K562 (cell line): ENCODE results near the gene U2AF1L4. TPM values are rescaled to one million over a fixed set of nuclear protein-coding genes. Genes with fewer than 3 reads are reported as not detected.

Experiments
- ATAC-seq: fragments of 200-7000 bp; cut with Tn5 transposase; 3 replicates; pipeline ENCODE4 v1.9.1; 2020; ENCODE audit warnings: moderate library complexity
- BruUV-seq: library from RNA; stranded (reverse); fragments of 400-500 nt; replicated peaks from 2 replicates; lab custom pipeline; 2021; lab: Mats Ljungman, UMichigan
- CTCF ChIA-PET: fragments of 300-600 bp; formaldehyde crosslinking; extraction: SDS; loops from one replicate; lab custom pipeline; 2021; ENCODE audit warnings: low intra/inter-chr PET ratio; lab: Yijun Ruan, JAX
- POLR2A ChIA-PET: fragments of 300-600, 350-650 bp; sonication (Branson Sonifier 250); formaldehyde crosslinking; extraction: SDS; loops from one replicate; lab custom pipeline; 2021; ENCODE audit warnings: antibody characterized with exemption, inconsistent platforms; lab: Yijun Ruan, JAX
- DNase-seq, 4 experiments: peaks; one replicate each; pipeline versions ENCODE4 v3.0.0 to v3.0.0-alpha.2; 2011 to 2018; ENCODE audit warnings: low spot score in 3 of 4, mixed read lengths in 3 of 4; ENCODE audit errors: extremely low read depth in 1 of 4
- FAIRE-seq: peaks from 2 replicates; lab custom pipeline; 2011; peaks lifted over from hg19 to GRCh38; lab: Jason Lieb, UNC
- H2AFZ ChIP-seq: 2 replicates; pipeline ENCODE4 v1.6.0; 2011; ENCODE audit warnings: low read depth, low read length, control low read depth, inconsistent platforms
- H3K27ac ChIP-seq: fragments of 200-600 bp; 3 replicates; pipeline ENCODE4 v1.8.0; 2011; ENCODE audit warnings: low read depth, mild to moderate bottlenecking, control low read depth, inconsistent platforms, low read length, moderate library complexity, mixed read lengths; ENCODE audit errors: extremely low read depth
- H3K27me3 ChIP-seq, 2 experiments: fragments of 300-600 bp in 1 of 2; 2 replicates in 1 of 2; 3 replicates in 1 of 2; pipeline versions ENCODE4 v1.6.0 to v1.8.0; 2011; ENCODE audit warnings: inconsistent platforms in 2 of 2, low read length in 2 of 2, mild to moderate bottlenecking in 1 of 2, mixed read lengths in 1 of 2, moderate library complexity in 1 of 2; ENCODE audit not compliant: control insufficient read depth in 2 of 2, insufficient read depth in 2 of 2
- H3K36me3 ChIP-seq: fragments of 300-600 bp; 3 replicates; pipeline ENCODE4 v1.8.0; 2011; ENCODE audit warnings: mild to moderate bottlenecking, low read length, inconsistent platforms; ENCODE audit not compliant: control insufficient read depth, insufficient read depth
- H3K4me1 ChIP-seq, 2 experiments: fragments of 200-600 bp in 1 of 2; replicated peaks in 1 of 2; 2 replicates in 1 of 2; 3 replicates in 1 of 2; pipeline versions ENCODE4 v1.5.1 to v1.8.0; 2011; ENCODE audit warnings: inconsistent platforms in 2 of 2, low read length in 2 of 2, mild to moderate bottlenecking in 1 of 2, mixed read lengths in 1 of 2, moderate library complexity in 1 of 2; ENCODE audit not compliant: control insufficient read depth in 2 of 2, insufficient read depth in 2 of 2
- H3K4me2 ChIP-seq: 2 replicates; pipeline ENCODE4 v1.6.1; 2011; ENCODE audit warnings: low read length, control low read depth, inconsistent platforms, mixed read lengths; ENCODE audit not compliant: insufficient read depth
- H3K4me3 ChIP-seq: fragments of 200-600 bp; sonication (generic), shearing (Covaris generic); 2 replicates; pipeline ENCODE4 v1.5.1; 2016; ENCODE audit warnings: control low read depth, inconsistent platforms
- H3K79me2 ChIP-seq: fragments of 200-600 bp; 3 replicates; pipeline ENCODE4 v1.8.0; 2011; ENCODE audit warnings: low read length, inconsistent platforms; ENCODE audit not compliant: control insufficient read depth, insufficient read depth
- H3K9ac ChIP-seq, 2 experiments: 2 replicates each; pipeline versions ENCODE4 v1.6.0 to v1.6.1; 2011; ENCODE audit warnings: low read depth in 2 of 2, low read length in 2 of 2, control low read depth in 1 of 2, inconsistent platforms in 1 of 2, mild to moderate bottlenecking in 1 of 2, mixed read lengths in 1 of 2; ENCODE audit not compliant: insufficient read depth in 1 of 2
- H3K9me1 ChIP-seq: one replicate; pipeline ENCODE4 v1.6.0; 2011; ENCODE audit warnings: inconsistent platforms, mild to moderate bottlenecking, low read length, moderate library complexity; ENCODE audit not compliant: control insufficient read depth, insufficient read depth
- H3K9me3 ChIP-seq: replicated peaks from 2 replicates; pipeline ENCODE4 v1.5.1; 2011; ENCODE audit warnings: low read depth, low read length, inconsistent platforms; ENCODE audit not compliant: control insufficient read depth, insufficient read depth
- H4K20me1 ChIP-seq: replicated peaks from 2 replicates; pipeline ENCODE4 v1.6.1; 2011; ENCODE audit warnings: low read length, inconsistent platforms, mixed read lengths; ENCODE audit not compliant: control insufficient read depth, insufficient read depth
- ARHGAP35 ChIP-seq: fragments of 450-650 bp; IDR thresholded peaks from 2 replicates; pipeline ENCODE4 v1.6.1; 2018; ENCODE audit not compliant: partially characterized antibody
- WGBS: fragments of 100-300 bp; shearing (Covaris generic); methylation state at CpG from one replicate; pipeline ENCODE4 v1.1.6; 2016; ENCODE audit warnings: low coverage, mixed read lengths; ENCODE audit not compliant: insufficient coverage; ENCODE audit errors: missing lambda C conversion rate; 5-methylcytosine and 5-hydroxymethylcytosine counted together
- in situ Hi-C: fragments of 300-500 bp; cut with MboI; formaldehyde crosslinking; loops from 4 replicates; pipeline ENCODE4 v1.15.0; 2018; ENCODE audit warnings: inconsistent platforms, mixed read lengths
- intact Hi-C: fragments of 100-400 bp; cut with micrococcal nuclease; formaldehyde crosslinking; loops from 2 replicates; pipeline ENCODE4 v1.14.2; 2022
- polyA plus RNA-seq, 8 experiments: library from polyadenylated mRNA; depleted of rRNA in 4 of 8; stranded (reverse) in 5 of 8; unstranded in 3 of 8; fragments of >200 nt; fragmentation: Nextera tagmentation in 2 of 8; fragmentation: Illumina TruSeq in 1 of 8; extraction: Ambion mirVana in 2 of 8; extraction: Trizol in 1 of 8; gene quantifications; 2 replicates each; pipeline versions ENCODE4 v1.2.1 to v1.2.3, GENCODE V29; 2011 to 2014; ENCODE audit warnings: inconsistent platforms in 1 of 8, missing spikeins in 1 of 8
- total RNA-seq, 7 experiments: library from RNA; depleted of rRNA in 6 of 7; stranded (reverse); fragments of >200 nt in 6 of 7; fragmentation: Illumina TruSeq in 2 of 7; extraction: Trizol in 2 of 7; gene quantifications; 2 replicates each; pipeline versions ENCODE4 v1.2.1 to v1.2.3, GENCODE V29; 2011 to 2021; ENCODE audit warnings: low replicate concordance in 1 of 7
- TF ChIP-seq, protein P1 (sequence below): fragments of 450-650 bp; IDR thresholded peaks from 2 replicates; pipeline ENCODE4 v1.6.1; 2016

U2AF1L4 gene
- total and polyA plus RNA-seq, 9 of the 15 experiments (the other 6 are each of a cell fraction or from before 2014, with no cell fraction given): 8.4 to 19.5 (median 12.6) TPM

DNA sequence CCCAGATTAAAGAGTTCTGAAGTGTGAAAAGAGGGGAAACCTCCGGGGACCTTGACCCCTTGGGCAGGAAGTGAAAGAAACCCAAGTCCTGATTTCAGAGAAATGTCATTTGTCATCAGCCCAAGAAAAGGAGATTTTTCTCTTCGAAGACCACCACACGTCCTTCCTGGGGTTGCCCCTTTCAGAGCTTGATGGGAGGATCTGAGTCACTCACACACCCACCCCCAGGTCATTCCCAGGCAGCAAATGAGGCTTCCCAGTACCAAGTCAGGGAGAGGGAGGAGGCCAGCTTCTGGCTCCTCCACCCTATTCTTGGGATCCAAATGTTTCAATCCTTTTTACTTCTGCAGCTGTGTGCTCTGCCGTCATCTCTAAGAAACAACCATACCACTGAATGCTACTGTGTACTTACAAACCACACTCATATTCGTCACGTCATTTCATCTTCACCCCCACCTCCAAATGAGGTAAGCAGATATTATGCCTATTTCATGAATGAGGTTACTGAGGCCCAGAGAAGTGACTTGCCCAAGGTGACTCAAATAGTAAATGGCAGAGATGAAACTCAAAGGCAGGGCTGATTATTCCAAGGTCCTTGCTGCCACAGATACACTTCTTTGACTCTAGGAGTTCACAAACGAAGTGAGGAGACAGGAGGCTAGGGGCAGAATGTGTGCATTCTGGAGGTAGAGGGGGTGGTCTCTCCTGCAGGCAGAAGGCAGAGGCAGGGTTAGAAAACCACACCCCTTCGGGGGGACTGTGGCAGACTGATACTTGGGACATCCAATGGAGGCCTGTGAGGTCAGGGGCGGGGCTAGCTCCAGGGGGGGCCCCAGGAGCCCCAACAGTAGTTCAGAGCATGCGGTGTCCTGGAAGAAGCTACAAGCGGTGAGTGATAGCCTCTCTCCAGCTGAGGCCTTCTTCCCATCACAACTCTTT is 32.4 kb downstream of the U2AF1L4 start:
- no peaks in the 10 kb centered on the region for H3K9me1 ChIP-seq
- H3K36me3 ChIP-seq: no peaks in the 10 kb centered on the region
- H3K4me1 ChIP-seq: peaks cover 8 to 36% of the 10 kb centered on the region in 2 experiments
- in situ Hi-C loops: no loop called here
- H3K4me3 ChIP-seq: no peak overlapping the region
- no TSS peak for BruUV-seq
- 7% methylated on average over 11 of the region's 11 CpGs for WGBS
- FAIRE-seq: no peak
- CTCF ChIA-PET: interaction anchor here (0.5 to 1.0 kb wide), 2 partner anchors 8 to 146 kb away, joined by 3 read pairs; no protein-coding TSS in a partner anchor
- ATAC-seq: no peak
- DNase-seq: peak in 3 of 4 experiments; percentile 36 to 37 (median 37)
- no peaks in the 10 kb centered on the region for H3K9me3 ChIP-seq
- no peak overlapping the region for H3K4me2 ChIP-seq
- no peak overlapping the region for H3K27ac ChIP-seq
- no peaks in the 10 kb centered on the region; the same call in 2 of the 3 replicates for H3K79me2 ChIP-seq
- no peak overlapping the region for H3K9ac ChIP-seq
- POLR2A ChIA-PET: interaction anchor here (0.6 to 1.4 kb wide), 3 partner anchors 9 to 28 kb away, joined by 3 read pairs; no protein-coding TSS in a partner anchor
- H2AFZ ChIP-seq: no peak overlapping the region
- H4K20me1 ChIP-seq: no peaks in the 10 kb centered on the region
- intact Hi-C loops: no loop called here
- H3K27me3 ChIP-seq: peaks cover 22 to 62% of the 10 kb centered on the region in 2 experiments
- TF ChIP-seq, protein P1, sequence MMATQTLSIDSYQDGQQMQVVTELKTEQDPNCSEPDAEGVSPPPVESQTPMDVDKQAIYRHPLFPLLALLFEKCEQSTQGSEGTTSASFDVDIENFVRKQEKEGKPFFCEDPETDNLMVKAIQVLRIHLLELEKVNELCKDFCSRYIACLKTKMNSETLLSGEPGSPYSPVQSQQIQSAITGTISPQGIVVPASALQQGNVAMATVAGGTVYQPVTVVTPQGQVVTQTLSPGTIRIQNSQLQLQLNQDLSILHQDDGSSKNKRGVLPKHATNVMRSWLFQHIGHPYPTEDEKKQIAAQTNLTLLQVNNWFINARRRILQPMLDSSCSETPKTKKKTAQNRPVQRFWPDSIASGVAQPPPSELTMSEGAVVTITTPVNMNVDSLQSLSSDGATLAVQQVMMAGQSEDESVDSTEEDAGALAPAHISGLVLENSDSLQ: peak; percentile 51; the same call in 1 of the 2 replicates
- TF ChIP-seq ARHGAP35: no peak
